DMS79 treated with DMSO at 0.1 percent for 48 hours (cell line): Measurements from ENCODE around the gene ZDHHC12.
A peak's percentile ranks its signal among the peaks of the same experiment; 100 is the strongest.
"Not testable (repeated sequence)": the region's sequence is repeated elsewhere in the genome, so short reads cannot be mapped to it uniquely, and the experiment has no call there.

ENCODE experiments used
- DNase-seq: peaks from one replicate; lab custom pipeline; 2025; lab: John Stamatoyannopoulos, UW

The ZDHHC12 gene

DNA sequence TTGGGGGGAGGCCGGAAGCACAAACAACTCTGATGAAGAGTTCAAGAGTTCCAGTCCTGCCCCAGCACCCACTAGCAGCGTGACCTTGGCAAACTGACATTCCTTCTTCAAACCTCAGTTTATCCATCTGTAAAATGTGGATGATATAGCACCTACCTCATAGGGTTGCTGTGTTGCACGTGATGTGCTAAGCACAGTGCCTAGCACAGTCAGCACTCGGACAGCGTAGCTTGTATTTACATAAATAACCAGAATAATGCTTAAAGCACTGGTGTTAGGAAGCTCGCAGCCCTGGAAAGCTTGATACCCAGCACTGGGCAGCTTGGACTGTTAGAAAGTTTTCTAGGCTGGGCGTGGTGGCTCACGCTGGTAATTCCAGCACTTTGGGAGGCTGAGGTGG, 16.5 kb downstream of the ZDHHC12 start:
- no peak for DNase-seq

- DNase-seq: no peak
These were observed 17.1 kb downstream of the ZDHHC12 start for GRCh38 chr9:128706671-128707381.

DNA sequence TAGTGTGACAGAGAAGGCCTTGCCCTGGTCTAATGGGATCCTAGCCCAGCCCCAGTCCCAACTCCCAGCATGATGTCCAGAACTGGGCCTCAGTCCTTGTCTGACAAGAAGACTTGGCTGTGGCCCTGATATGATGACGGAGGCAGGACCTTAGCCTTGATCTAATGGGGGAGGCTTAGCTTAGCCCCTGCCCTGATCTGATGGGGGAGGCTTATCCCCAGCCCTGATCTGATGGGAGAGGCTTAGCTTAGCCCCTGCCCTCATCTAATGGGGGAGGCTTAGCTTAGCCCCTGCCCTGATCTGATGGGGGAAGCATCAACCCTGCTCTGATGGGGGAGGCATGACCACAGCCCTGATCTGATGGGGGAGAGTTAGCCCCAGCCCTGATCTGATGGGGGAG, 17.9 kb downstream of the ZDHHC12 start:
- DNase-seq: no peak

- no peak for DNase-seq
These were observed 18.6 kb downstream of the ZDHHC12 start for GRCh38 chr9:128705051-128705965.

GRCh38 chr9:128704356-128704670, 19.6 kb downstream of the ZDHHC12 start:
- DNase-seq: no peak

DNA sequence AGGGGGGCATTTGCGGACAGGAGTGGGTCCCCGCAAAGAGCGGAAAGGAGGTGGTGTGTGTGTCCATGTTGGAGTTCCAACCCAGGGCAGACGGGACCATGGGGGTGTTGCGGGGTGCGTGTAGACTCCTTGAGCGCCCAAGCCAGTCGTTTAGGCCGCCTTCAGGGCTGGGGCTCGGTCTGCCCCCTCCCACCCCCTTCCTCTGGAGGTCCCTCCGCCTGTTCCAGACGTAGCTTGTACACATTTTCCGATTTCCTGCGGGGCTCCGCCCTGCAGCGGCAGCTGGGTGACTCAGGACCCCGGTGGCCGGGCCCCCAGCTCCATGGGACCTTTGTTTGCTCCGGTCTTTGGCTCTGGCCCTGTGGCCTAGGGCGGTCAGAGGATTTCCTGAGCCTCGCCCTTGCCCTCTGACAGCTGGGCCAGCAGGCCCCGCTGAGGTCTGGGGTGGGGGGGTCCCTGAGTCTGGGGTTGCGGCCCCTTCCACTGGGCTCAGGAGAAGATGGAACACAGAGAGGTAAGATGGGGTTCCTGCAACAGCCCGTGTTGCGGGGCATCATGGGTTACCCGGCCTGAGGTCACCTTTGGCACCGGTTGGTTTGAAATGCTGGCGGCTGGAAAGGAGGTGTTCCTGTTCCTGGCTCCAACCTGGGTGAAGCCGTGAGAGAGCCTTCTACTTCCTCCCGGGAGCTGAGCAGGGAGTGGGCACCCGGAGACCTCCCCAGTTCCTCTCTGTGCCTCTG, 20.1 kb downstream of the ZDHHC12 start:
- no peak for DNase-seq

DNA sequence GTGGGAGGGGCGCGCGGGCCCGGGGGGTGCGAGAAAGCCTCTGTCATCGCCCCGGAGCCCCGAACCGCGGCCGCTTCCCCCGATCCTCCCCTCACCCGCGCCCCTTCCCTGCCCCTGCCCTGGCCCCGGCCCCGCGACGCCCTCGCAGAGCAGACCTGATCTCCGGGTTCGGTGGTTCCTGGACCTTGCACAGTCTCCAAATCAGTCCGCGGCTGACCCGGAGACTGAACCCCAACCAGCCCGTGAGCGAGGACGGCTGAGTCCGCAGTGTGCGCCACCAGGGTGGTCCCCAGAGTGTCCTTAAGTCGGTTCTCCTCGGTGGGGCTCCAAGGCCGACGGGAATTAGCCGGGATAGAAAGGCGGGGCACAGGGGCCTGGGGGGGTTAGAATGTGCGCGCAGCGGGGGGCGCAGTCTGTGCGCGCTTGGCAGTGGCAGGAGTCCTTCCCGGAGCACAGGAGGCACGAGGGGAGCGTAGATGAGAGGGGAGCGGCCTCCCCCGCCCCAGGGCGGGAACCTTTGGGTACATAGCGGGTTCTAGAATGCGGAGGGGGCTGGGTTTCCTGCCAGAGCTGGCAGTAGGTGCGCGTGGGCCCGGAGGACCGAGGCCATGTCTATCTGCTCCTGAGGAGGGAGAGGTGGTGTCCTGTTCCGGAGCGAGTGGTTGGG, 20.8 kb downstream of the ZDHHC12 start:
- DNase-seq: peak; percentile 51

DNA sequence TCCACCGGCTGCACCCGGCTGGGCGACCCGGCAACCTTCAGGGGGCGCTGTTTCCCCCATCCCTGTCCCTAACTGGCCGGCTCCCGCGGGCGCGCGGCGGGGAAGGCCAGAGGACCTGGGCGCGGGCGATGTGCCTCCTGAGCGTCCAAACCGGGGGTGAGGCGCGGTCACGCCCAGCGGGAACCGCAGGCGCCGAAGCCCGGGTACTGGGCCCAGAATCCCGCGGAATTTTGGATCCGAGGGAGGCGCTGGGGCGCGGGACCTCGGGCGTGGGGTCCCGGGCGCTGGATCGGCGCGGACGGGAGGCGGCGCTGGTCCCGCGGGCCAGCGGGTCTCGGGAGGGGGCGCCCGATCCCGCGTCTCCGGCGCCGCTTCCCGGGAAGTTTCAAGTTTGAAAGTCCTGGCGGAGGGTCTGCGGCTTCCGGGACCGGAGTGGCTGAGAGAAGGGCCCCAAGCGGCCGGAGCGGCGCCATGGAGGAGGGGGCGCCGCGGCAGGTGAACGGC, 21.4 kb downstream of the ZDHHC12 start, which contains the start of gene PKN3:
TSS of gene PKN3 (plus strand) at position 59 of the 504 bp plus-strand sequence. CDS start at position 472, 413 bp downstream.
- peak; percentile 73 for DNase-seq

- no peak for DNase-seq
These were observed 22.6 kb downstream of the ZDHHC12 start for GRCh38 chr9:128701227-128701854.

GRCh38 chr9:128699096-128699795, 24.7 kb downstream of the ZDHHC12 start:
- DNase-seq: not testable (repeated sequence)

- no peak for DNase-seq
These were observed 26.8 kb downstream of the ZDHHC12 start for GRCh38 chr9:128696923-128697707.

DNA sequence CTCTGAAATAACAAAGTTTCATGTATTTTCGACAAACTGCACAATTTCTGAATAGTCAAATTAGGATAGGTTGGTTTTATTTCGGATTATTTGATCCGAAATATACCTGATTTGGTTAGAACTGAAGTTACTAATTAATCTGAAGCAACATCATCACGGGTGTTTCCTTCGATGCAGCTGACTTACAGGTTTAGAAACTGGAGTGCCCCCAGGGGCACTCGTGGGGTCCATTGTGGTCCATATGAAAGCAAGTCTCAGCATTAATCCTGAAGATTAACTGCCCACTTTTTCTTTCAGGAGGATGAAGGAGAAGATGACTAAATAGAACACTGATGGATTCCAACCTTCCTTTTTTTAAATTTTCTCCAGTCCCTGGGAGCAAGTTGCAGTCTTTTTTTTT, 29.6 kb downstream of the ZDHHC12 start:
- no peak for DNase-seq

DNA sequence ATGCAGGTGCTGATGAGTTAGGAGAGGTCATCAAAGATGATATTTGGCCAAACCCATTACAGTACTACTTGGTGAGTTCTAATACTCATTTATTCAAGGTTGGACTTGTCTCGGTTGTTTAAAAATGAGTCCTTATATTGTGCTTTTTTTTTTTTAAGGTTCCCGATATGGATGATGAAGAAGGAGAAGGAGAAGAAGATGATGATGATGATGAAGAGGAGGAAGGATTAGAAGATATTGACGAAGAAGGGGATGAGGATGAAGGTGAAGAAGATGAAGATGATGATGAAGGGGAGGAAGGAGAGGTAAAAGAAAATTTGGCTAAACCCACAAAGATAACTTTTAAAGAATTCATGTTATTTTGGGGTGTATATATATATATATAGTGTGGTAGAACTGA, 30.2 kb downstream of the ZDHHC12 start:
- not testable (repeated sequence) for DNase-seq

GRCh38 chr9:128690684-128691034, 33.3 kb downstream of the ZDHHC12 start:
- DNase-seq: no peak

GRCh38 chr9:128689820-128690683, 33.9 kb downstream of the ZDHHC12 start:
- peak; percentile 43 for DNase-seq

DNA sequence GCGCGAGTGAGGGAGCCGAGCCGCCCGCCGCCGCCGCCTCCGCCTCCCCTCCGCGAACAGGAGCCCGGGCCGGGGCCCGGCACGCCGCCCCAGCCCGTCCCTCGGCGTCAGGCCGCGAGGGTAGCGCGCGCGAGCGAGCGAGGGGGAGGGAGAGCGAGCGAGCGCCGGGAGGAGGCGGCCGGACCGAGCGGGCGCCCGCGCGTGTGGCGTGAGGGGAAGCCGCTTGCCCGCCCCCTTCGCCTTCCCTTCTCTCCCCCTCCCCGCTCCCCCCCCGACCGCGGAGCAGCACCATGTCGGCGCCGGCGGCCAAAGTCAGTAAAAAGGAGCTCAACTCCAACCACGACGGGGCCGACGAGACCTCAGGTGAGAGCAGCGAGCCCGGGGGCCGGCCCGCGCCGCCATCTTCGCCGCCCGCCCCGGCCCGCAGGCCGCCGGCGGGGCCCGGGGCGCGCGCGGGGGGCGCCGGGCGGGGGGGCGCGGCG, 34.6 kb downstream of the ZDHHC12 start:
- no peak for DNase-seq

DNA sequence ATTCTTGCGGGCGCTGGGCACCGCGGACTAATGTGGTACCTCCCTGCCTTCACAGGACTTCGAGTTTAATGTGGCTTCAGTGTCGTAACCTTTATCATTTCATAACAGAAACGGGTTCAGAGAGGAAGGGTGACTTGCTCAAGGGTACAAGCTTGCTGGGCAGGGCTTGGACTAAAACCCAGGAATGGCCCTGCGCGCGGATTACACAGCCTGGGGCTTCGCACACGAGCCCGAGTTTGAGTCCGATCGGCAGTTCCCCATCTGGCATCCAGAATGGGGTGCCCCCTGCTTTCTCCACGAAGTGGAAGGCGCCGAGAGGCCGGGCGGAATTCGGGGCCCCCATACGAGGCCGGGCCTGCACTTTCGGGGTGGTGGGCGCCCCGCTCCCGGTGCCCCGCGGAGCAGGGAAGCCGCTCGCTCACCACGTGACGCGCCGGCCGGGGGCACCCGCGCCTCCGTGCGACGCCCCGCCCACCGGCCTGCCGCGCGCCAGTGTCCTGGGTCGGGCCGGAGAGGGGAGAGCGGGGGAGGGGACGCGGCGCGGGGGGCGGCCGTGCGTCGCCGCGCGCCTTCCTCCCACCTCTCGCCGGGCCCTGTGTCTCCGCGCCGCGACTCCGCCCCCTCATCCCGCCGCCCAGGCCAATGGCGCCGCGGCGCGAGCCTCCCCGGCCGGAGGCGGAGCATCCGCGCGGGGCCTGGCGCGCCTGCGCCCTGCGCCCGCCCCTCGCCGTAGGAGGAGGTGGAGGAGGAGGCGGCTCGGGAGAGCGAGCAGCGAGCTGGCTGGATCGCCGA, 35.2 kb downstream of the ZDHHC12 start, which contains the start of gene SET:
TSS of gene SET (plus strand) at position 722 of the 792 bp plus-strand sequence. CDS start 361 bp downstream, outside the sequence.
- DNase-seq: peak; percentile 92

- DNase-seq: no peak
These were observed 36.5 kb downstream of the ZDHHC12 start for GRCh38 chr9:128687453-128687852.
